Measurements from ENCODE around the gene ANKRD13D. TPM values are rescaled to one million over a fixed set of nuclear protein-coding genes. Genes with fewer than 3 reads are reported as not detected.
"Not testable (repeated sequence)": the region's sequence is repeated elsewhere in the genome, so short reads cannot be mapped to it uniquely, and the experiment has no call there.

Gene ANKRD13D
- total RNA-seq, 2 donors from 2014 or later: 22.1 to 22.6 TPM

DNA sequence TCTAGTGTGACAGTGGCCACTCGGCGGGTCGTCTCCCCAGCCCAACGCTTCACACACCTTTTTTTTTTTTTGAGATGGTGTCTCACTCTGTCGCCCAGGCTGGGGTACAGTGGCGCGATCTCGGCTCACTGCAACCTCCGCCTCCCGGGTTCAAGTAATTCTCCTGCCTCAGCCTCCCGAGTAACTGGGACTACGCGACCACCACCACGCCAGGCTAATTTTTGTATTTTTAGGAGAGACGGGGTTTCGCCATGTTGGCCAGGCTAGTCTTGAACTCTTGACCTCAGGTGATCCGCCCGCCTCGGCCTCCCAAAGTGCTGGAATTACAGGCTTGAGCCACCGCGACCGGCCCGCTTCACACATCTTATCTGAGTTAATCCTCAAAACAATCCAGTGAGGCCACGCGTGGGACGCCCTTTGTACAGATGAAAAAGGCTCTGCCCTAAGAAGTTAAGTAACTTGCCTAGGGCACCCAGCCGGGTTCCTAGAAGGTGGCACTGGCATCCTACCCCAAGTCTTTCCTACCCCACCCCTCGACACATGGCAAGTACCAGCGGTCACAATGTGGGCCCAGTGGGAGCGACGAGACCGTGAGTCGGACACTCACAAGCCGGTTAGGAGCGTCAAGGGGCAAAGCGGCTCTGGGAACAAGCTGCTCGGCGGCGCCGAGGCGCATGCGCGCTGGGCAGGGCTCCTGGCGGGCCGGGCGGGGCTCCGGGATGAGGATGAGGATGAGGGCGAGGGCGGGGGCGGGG, 28.0 kb upstream of the ANKRD13D start:
- DNase-seq (peak; percentile 77), ATAC-seq (peak; percentile 38 to 57)
- intact Hi-C loops (cut with DNase I): not testable (repeated sequence)

DNA sequence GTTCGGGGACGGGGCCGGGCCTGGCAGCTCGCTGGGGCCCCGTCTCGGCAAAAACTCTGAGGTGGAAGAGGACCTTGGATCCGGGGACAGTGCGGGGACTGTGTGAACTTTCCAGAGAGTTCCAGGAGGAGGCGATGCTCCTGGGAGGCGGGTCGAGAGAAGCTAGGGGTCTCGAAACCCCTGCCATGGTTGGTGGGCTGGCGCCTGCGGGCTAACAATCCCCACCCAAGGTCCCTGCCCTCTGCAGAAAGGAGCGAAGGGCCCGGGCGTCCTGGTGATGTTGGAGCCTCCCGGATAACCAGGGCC, 27.5 kb upstream of the ANKRD13D start:
- intact Hi-C loops (cut with DNase I): no loop called here
- ATAC-seq (no peak), DNase-seq (no peak)

GRCh38 chr11:67261946-67262681, 27.0 kb upstream of the ANKRD13D start:
- no peak for ATAC-seq

DNA sequence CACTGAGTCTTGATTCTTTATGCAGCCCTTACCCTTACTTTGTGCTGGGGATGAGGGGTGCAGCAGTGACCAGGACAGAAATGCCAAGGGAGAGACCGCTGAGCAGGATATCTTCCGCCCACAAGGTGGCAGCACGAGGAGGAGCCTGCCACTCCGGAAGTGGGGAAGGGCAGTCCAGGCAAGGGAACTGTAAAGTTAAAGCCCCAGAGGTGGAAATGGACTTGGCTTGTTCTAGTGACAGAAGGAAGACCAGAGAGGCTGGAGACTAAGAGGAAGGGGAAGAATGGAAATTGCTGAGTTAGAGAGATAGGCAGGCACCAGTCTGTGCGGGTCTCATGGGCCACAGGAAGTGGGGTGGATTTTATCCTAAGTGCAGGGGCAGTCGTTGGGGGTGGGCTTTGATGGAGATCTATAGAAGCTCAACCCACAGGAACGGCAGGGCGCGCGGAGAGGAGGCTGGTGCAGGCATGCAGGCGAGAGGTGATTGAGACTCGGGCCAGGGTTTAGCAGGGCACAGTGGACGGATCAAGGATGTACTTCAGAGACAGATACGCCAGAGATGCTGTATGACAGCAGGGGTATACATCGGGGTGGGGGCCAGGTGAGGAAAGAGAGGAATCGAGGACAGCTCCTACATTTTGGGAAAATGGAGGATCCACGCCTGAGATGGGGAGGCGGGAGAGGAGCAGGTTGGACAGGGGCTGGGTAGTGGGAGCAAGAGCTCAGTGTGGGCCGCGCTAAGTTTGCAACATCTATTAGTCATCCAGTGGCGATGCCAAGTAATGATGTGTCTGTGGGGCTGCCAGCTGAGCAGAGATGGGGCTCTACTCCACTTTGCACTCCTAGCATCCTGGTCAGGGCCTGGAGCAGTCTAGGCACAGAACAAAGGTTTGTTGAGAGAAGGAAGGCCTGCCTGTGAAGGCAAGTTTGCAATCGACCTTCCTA, 26.1 kb upstream of the ANKRD13D start:
- intact Hi-C loops (cut with DNase I): loop anchor here in 1 of 2 donors (1.0 kb wide), 1 partner anchor 54 kb away; no protein-coding TSS in a partner anchor
- ATAC-seq (peak; percentile 65 to 73), DNase-seq (peak; percentile 84)

More at GRCh38 chr11:67261946-67262681, 27.0 kb upstream of the ANKRD13D start:
- intact Hi-C loops (cut with DNase I): loop anchor here in 1 of 2 donors (1.0 kb wide), 1 partner anchor 55 kb away; no protein-coding TSS in a partner anchor
- no peak for DNase-seq

- intact Hi-C loops (cut with DNase I): no loop called here
- no peak for ATAC-seq
- no peak for DNase-seq
Measured at GRCh38 chr11:67264260-67264659, 24.8 kb upstream of the ANKRD13D start.

DNA sequence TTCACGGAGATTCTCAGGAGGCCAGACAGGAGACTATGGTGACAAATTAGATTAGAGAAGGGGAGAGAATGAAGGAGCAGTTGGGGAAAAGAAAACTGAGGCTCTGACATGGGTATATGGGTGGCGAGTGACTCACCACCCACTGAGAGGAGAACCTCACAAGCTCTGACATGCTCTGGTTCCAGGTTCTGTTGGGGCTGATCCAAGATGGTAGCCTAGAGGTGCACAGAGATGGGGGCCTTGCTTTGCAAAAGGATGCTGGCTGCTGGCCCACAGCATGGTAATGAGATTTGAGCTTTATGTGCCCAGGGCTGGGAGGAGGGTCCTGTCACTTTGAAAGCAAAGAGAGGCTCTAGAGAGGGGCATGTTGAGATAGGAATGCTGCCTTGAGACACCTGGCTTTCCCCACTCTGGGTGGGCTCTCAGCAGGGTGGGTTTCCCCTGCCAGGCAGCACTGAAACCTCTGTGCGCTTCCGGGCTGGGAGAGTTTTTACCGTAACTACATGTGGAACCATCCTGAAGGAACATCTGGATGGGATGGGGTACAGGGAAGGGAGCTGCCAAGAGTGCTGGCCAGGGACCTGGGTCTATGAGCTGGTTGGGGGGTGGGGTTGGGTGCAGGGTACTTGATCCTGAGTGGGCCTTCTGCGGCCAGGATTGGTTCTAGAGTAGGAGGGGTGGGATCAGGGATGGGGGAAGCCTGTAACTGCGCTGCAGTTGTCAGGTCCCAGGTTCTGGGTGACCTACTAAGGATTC, 24.0 kb upstream of the ANKRD13D start:
- DNase-seq (peak; percentile 20), ATAC-seq (no peak)
- intact Hi-C loops (cut with DNase I): no loop called here

GRCh38 chr11:67265633-67266448, 23.3 kb upstream of the ANKRD13D start:
- DNase-seq (peak; percentile 82), ATAC-seq (peak; percentile 44 to 67)

DNA sequence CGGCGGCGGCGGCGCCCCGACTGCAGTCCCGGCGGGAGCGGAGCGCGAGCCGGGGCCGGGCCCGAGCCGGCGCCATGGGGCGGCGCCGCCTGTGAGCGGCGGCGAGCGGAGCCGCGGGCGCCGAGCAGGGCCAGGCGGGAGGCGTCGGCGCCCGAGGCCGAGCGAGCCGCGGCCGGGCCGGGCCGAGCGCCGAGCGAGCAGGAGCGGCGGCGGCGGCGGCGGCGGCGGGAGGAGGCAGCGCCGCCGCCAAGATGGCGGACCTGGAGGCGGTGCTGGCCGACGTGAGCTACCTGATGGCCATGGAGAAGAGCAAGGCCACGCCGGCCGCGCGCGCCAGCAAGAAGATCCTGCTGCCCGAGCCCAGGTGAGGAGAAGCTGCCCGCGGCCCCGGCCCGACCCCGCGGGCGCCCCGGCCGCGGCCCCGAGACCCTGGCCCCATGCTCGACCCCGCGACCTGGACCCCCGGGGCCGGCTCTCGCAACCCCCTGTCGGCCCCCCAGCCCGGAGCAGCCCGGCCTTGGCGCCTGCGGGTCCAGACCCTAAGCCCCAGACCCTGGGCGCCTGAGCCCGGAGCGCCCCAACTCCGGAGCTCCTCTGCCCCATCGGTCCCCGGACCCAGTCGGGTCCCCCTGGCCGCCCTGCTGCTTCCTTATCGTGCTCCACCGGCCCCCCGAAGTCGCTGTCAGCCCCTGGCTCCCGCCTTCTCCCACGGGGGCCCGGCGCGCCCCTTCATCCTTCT, 22.5 kb upstream of the ANKRD13D start, which contains the start of gene GRK2:
Gene GRK2, plus strand, starts transcription at position 25 of the 739 bp plus-strand sequence. Its CDS starts 227 bp downstream, at position 252.
- intact Hi-C loops (cut with DNase I): loop anchor here in 1 of 2 donors (1.0 kb wide), 1 partner anchor 51 kb away; no protein-coding TSS in a partner anchor

More at GRCh38 chr11:67265633-67266448, 23.3 kb upstream of the ANKRD13D start:
- intact Hi-C loops (cut with DNase I): loop anchor here in 1 of 2 donors (1.0 kb wide), 1 partner anchor 51 kb away; no protein-coding TSS in a partner anchor

DNA sequence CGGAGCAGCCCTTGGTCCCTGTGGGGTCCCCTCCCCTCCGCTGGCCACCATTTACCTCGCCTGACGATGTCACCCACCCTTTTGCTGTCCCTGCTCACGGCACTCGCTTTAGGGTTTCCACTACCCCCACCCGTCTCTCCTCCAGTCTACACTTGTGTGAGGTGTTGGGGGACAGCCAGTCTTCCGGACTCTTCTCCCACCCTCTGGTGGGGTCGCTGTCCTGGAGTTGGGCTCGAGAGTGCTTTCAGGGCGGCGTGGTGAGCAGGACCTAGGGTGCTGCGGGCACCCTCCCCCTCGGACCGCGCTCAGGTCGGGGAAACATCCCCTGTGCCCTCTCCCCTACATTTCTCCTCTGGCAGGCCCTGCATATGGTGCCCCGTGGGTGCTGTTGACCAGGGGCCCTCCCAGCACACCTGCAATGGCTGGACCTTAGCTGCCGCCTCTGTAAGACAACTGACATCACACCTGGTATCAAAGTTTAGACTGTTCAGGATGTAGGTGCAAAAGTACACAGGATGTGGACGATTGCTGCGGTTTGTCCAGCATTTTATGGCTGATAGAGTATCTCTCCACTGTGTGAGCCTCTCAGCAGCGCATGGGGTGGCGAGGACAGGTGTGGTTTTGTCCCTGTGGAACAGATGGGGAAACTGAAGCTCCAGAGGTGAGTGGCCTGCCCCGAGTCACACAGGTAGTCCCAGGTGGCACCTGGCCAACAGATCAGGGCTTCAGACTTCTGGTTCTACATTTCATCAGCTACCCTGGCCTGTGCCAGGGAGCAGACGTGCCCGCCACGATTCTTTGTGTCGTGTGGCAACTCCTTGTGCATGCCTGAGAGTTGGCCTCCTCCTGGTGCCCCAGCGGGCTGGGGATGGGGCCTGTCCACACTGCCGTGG, 21.7 kb upstream of the ANKRD13D start:
- intact Hi-C loops (cut with DNase I): loop anchor here in 1 of 2 donors (2.0 kb wide), 1 partner anchor 49 kb away; no protein-coding TSS in a partner anchor
- peak; percentile 33 for DNase-seq
- peak in 1 of 2 donors; percentile 1 for ATAC-seq

More for the DNA sequence above, 22.5 kb upstream of the ANKRD13D start, which contains the start of gene GRK2:
- ATAC-seq: peak in 1 of 2 donors; percentile 42
- DNase-seq: peak; percentile 65

- DNase-seq: peak; percentile 33
- intact Hi-C loops (cut with DNase I): loop anchor here in 1 of 2 donors (2.0 kb wide), 1 partner anchor 48 kb away; no protein-coding TSS in a partner anchor
- ATAC-seq: no peak
Measured at GRCh38 chr11:67268081-67268961, 20.8 kb upstream of the ANKRD13D start.

GRCh38 chr11:67268962-67269268, 20.2 kb upstream of the ANKRD13D start:
- intact Hi-C loops (cut with DNase I): loop anchor here in 1 of 2 donors (2.0 kb wide), 1 partner anchor 48 kb away; no protein-coding TSS in a partner anchor
- peak; percentile 20 for DNase-seq
- no peak for ATAC-seq

DNA sequence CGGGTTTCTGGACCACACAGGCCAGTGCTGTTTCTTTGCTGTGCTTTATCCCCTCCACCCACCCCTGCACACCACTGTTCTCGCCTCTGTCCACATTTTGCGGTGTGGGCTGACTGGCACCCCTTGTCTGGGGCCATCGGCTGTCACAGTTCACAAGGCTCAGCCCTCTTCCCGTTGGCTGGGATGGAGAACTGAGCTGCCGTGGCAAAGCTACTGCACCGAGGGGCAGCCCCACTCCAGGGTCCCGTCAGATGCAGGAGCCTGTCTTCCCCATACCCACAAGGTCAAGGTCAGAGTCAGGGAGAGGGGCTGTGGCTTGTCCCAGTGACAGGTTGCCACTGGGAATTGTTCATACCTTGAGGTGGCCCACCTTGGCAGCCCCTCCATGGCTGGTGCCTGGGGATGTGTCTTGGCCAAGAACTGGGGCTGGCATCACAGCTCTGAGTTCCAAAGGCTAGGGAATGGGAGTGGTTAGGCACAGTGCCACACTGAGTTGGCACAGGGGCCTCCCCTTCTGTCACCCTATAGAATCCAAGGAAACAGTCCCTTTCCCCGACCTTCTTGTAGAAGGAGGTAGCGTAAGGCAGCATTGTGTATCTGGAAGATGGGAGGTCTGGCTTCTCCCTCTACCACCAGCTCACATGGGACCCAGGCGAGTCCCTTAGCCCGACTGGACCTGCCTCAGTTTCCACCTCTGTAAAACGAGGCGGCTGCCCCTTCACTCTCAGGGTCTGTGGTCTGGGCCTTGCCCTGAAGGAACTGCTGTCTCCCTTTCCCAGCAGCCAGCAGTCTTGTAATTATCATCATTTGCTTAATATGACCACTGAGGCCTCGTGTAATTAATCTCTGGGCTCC, 19.5 kb upstream of the ANKRD13D start:
- intact Hi-C loops (cut with DNase I): loop anchor here in 1 of 2 donors (2.0 kb wide), 1 partner anchor 47 kb away; no protein-coding TSS in a partner anchor
- peak; percentile 36 for DNase-seq
- peak in 1 of 2 donors; percentile 5 for ATAC-seq
